Thoracic aorta (tissue), 2 donors: ENCODE data around the gene HPS4. TPM values are rescaled to one million over a fixed set of nuclear protein-coding genes. Genes with fewer than 3 reads are reported as not detected.
A peak's percentile ranks its signal among the peaks of the same experiment; 100 is the strongest.

ENCODE experiments used
- ATAC-seq: fragments of 150-250 bp; one replicate; pipeline ENCODE4 v1.8.0; 2017; ENCODE audit warnings: low read depth; ENCODE audit not compliant: insufficient number of reproducible peaks, low FRiP score
- DNase-seq: peaks from one replicate; pipeline ENCODE4 v3.0.0-alpha.2; 2020; ENCODE audit warnings: low spot score
- H3K27ac ChIP-seq, 2 donors: fragments of 200-600 bp; sonication (generic); 1 replicate in 1 of 2; 2 replicates in 1 of 2; pipeline ENCODE4 v1.5.1; 2016; ENCODE audit warnings: mild to moderate bottlenecking in 2 of 2, moderate library complexity in 2 of 2
- H3K27me3 ChIP-seq: fragments of 200-600 bp; sonication (generic); replicated peaks from 2 replicates; pipeline ENCODE4 v1.6.0; 2016; ENCODE audit warnings: mild to moderate bottlenecking; ENCODE audit not compliant: insufficient read depth
- H3K36me3 ChIP-seq: fragments of 200-600 bp; sonication (generic); one replicate; pipeline ENCODE4 v1.5.1; 2016
- H3K4me1 ChIP-seq, 2 donors: fragments of 200-600 bp; sonication (generic); 1 replicate in 1 of 2; 2 replicates in 1 of 2; pipeline versions ENCODE4 v1.5.1 to v1.6.0; 2016; ENCODE audit warnings: low read depth in 2 of 2, mild to moderate bottlenecking in 1 of 2; ENCODE audit not compliant: control insufficient read depth in 1 of 2
- H3K4me3 ChIP-seq: fragments of 200-600 bp; sonication (generic); 2 replicates; pipeline ENCODE4 v1.5.1; 2016; ENCODE audit warnings: mild to moderate bottlenecking
- H3K9me3 ChIP-seq: fragments of 200-600 bp; sonication (generic); 2 replicates; pipeline ENCODE4 v1.5.1; 2016
- total RNA-seq, 2 donors: library from RNA; depleted of rRNA; stranded (reverse); fragments of >200 nt; gene quantifications; one replicate each; pipeline versions ENCODE4 v1.1.0 to v1.2.3, GENCODE V29; 2016
- TF ChIP-seq, protein P1 (sequence below): fragments of 200-600 bp; sonication (generic); IDR thresholded peaks from one replicate; pipeline ENCODE4 v1.5.1; 2019; ENCODE audit warnings: antibody characterized with exemption

The HPS4 gene
- total RNA-seq, 2 donors from 2014 or later = 26.5 to 27.8 TPM

DNA sequence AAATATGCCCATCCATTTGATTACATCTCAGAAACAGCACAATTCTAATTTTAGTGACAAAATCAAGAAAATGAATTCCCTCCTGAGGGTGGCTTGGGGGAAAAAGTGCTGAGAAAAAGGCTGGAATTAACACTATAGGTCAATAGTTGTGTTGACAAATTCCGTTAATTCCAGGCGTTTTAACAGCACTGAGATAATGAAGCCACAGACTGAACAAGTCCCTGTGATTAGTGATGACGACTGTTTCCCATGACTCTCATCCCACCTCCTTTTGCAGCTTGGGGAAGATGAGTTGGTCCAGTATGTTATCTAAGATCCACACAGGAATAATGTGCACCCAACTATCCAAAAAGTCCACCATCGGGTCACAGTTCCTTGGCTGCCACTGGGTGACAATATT is 12.9 kb upstream of the HPS4 start:
- TF ChIP-seq, protein P1, sequence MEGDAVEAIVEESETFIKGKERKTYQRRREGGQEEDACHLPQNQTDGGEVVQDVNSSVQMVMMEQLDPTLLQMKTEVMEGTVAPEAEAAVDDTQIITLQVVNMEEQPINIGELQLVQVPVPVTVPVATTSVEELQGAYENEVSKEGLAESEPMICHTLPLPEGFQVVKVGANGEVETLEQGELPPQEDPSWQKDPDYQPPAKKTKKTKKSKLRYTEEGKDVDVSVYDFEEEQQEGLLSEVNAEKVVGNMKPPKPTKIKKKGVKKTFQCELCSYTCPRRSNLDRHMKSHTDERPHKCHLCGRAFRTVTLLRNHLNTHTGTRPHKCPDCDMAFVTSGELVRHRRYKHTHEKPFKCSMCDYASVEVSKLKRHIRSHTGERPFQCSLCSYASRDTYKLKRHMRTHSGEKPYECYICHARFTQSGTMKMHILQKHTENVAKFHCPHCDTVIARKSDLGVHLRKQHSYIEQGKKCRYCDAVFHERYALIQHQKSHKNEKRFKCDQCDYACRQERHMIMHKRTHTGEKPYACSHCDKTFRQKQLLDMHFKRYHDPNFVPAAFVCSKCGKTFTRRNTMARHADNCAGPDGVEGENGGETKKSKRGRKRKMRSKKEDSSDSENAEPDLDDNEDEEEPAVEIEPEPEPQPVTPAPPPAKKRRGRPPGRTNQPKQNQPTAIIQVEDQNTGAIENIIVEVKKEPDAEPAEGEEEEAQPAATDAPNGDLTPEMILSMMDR = no peak
- no peak for DNase-seq
- peaks cover 78% of the 10 kb centered on the region for H3K36me3 ChIP-seq
- no peak overlapping the region for H3K27ac ChIP-seq
- no peaks in the 10 kb centered on the region for H3K9me3 ChIP-seq
- no peaks in the 10 kb centered on the region for H3K27me3 ChIP-seq
- H3K4me3 ChIP-seq = no peak overlapping the region
- H3K4me1 ChIP-seq = no peaks in the 10 kb centered on the region
- ATAC-seq = no peak

DNA sequence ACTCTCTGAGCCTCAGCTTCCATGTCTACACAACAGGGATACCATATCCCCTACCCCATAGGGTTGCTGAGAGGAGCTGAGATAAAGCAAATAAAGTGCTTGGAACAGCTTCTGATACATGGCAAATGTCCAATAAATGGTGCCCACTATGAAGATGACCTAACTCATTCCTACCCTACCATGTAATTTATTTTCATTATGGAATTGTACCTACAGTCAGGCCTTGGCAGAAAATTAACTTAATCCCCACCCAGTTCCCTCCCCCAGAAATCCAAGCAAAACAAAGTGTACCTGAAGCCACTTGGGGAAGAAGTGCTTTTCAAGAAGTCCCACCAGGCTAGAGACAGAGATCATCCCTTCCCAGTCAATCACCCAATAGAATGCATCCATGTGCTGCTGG is 10.9 kb upstream of the HPS4 start:
- TF ChIP-seq, protein P1 = no peak
- no peak for ATAC-seq
- no peak for DNase-seq
- H3K27me3 ChIP-seq = no peaks in the 10 kb centered on the region
- H3K9me3 ChIP-seq = no peaks in the 10 kb centered on the region
- H3K27ac ChIP-seq = peak overlapping the region in 1 of 2 donors; percentile 11
- H3K4me3 ChIP-seq = no peak overlapping the region
- H3K4me1 ChIP-seq = no peaks in the 10 kb centered on the region
- H3K36me3 ChIP-seq = peaks cover 69% of the 10 kb centered on the region

- Histone ChIP-seq H3K27ac (no peak overlapping the region), H3K36me3 (peaks cover 58% of the 10 kb centered on the region), H3K27me3 (no peaks in the 10 kb centered on the region), H3K4me1 (no peaks in the 10 kb centered on the region), H3K4me3 (no peak overlapping the region), H3K9me3 (no peaks in the 10 kb centered on the region)
- ATAC-seq = no peak
- TF ChIP-seq, protein P1 = no peak
- no peak for DNase-seq
Observed at GRCh38 chr22:26492220-26492619, 8.6 kb upstream of the HPS4 start.

DNA sequence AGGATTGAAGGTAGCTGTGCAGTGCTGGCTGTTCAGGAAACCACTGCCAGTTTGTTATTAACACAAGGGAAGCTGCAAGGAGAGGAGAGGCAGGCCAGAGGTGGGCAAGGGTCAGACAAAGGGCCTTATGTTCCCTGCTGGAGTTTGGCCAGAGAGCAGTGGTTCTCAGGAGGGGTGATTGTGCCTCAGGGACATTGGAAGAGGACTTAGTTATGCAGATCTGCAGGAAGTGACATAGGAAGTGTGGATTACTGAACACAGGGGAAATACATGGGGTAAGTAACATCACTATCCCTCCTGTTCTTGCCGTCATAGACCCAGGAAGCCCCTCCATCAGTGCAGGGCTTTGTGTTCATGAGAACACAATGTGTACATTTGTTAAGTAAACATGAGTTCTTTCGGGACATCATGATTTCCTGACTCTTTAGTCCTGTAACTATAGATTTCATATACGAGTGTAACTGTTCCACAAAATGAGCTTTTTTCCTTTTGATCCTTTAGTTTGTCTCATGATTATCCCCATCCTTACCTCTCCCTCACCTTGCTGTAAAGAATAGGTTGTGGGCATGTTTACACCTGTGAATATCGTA is 6.0 kb upstream of the HPS4 start:
- DNase-seq (no peak), ATAC-seq (no peak)
- H3K9me3 ChIP-seq = no peaks in the 10 kb centered on the region
- no peak overlapping the region for H3K27ac ChIP-seq
- peaks cover 4 to 12% of the 10 kb centered on the region in 2 donors for H3K4me1 ChIP-seq
- no peaks in the 10 kb centered on the region for H3K27me3 ChIP-seq
- H3K36me3 ChIP-seq = peaks cover 37% of the 10 kb centered on the region
- no peak overlapping the region for H3K4me3 ChIP-seq
- TF ChIP-seq, protein P1 = no peak

- Histone ChIP-seq H3K4me3 (no peak overlapping the region), H3K27me3 (no peaks in the 10 kb centered on the region), H3K36me3 (peaks cover 21% of the 10 kb centered on the region), H3K9me3 (no peaks in the 10 kb centered on the region), H3K27ac (no peak overlapping the region), H3K4me1 (peaks cover 9 to 20% of the 10 kb centered on the region in 2 donors)
- DNase-seq (no peak), ATAC-seq (no peak)
- TF ChIP-seq, protein P1 = no peak
Observed at GRCh38 chr22:26487996-26488395, 4.4 kb upstream of the HPS4 start.
